ENCODE results near the gene CACNA2D3. TPM values are rescaled to one million over a fixed set of nuclear protein-coding genes. Genes with fewer than 3 reads are reported as not detected.

Gene CACNA2D3
- total RNA-seq, 4 donors from 2014 or later: 0.55 to 3.4 (median 1.6) TPM

GRCh38 chr3:54556630-54557029, 434.3 kb downstream of the CACNA2D3 start:
- Histone ChIP-seq H3K27ac (no peak overlapping the region), H3K4me1 (no peaks in the 10 kb centered on the region), H3K27me3 (no peaks in the 10 kb centered on the region), H3K4me3 (no peak overlapping the region), H3K36me3 (no peaks in the 10 kb centered on the region), H3K9me3 (no peaks in the 10 kb centered on the region)
- no peak for TF ChIP-seq CTCF (IDR thresholded peaks at IDR 0.05)
- no peak for TF ChIP-seq EP300 (IDR thresholded peaks at IDR 0.05; ENCODE audit: low read depth)
- TF ChIP-seq POLR2A (IDR thresholded peaks at IDR 0.05): no peak
- TF ChIP-seq POLR2AphosphoS5 (IDR thresholded peaks at IDR 0.05): no peak
- WGBS, 2 donors (ENCODE audit: low coverage in 1 of 2): 56 to 65% methylated on average over 3 to 4 of the region's 4 CpGs
- no peak for DNase-seq
- in situ Hi-C loops (cut with MboI; ENCODE audit: low pct_ligation_motif_present in 1 of 4, low pct_unique_long_range_greater_than_20kb in 1 of 4, low sequenced_read_pairs in 3 of 4) (no loop called here), intact Hi-C loops (cut with DNase I; ENCODE audit: low total_unique reads) (no loop called here)

DNA sequence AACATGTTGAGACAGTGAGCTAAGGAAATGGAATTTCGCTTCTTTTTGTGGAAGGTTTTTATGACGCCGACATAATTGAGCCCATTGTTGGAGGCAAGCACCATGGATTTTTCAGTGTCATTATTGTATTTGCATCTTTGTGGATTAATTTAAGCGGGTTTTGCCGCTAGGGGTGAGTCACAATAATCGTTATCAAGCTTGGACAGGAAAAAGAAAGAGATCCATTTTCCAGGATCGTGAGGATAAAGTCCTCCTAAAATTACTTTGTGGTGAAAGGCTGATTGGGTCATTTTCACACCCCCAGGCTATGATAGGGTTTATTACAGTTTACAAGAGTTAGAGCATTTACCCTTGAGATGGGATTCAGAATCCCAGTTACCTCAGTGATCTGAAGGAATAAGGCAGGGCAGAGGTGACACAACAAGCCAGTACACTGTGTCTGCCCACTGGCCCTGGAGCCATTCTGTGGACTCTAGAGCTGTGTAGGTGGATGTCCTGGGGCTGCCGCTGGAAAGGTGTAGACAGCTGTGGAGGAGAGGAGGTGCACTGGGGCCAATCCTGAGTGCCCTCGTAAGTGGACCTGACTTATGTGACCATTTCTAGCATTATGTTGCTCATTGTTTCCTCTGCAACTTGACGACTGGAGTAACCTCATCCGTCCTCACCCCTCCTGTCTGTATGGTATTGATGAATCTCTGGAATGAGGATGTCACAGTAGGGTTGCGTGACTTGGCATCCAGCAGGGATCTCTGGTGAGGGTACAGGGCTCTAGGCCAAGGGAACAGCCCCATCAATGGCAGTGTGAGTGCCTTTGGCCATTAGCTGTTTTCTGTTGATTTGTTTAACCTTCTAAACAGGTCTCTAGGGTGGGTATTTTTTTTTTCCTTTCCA, 435.4 kb downstream of the CACNA2D3 start:
- no peak for TF ChIP-seq EP300 (IDR thresholded peaks at IDR 0.05; ENCODE audit: low read depth)
- no peak for TF ChIP-seq POLR2AphosphoS5 (IDR thresholded peaks at IDR 0.05)
- TF ChIP-seq POLR2A (IDR thresholded peaks at IDR 0.05): no peak
- no peak for TF ChIP-seq CTCF (IDR thresholded peaks at IDR 0.05)
- H3K27ac ChIP-seq: no peak overlapping the region
- DNase-seq: no peak
- H3K4me1 ChIP-seq: no peaks in the 10 kb centered on the region
- intact Hi-C loops (cut with DNase I; ENCODE audit: low total_unique reads): no loop called here
- in situ Hi-C loops (cut with MboI; ENCODE audit: low pct_ligation_motif_present in 1 of 4, low pct_unique_long_range_greater_than_20kb in 1 of 4, low sequenced_read_pairs in 3 of 4): no loop called here
- H3K4me3 ChIP-seq: no peak overlapping the region
- H3K9me3 ChIP-seq: no peaks in the 10 kb centered on the region
- H3K36me3 ChIP-seq: no peaks in the 10 kb centered on the region
- WGBS, 2 donors (ENCODE audit: low coverage in 1 of 2): 53 to 60% methylated on average over 7 to 12 of the region's 12 CpGs
- no peaks in the 10 kb centered on the region for H3K27me3 ChIP-seq

- intact Hi-C loops (cut with DNase I; ENCODE audit: low total_unique reads): no loop called here
- DNase-seq: no peak
- Histone ChIP-seq H3K27ac (no peak overlapping the region), H3K9me3 (no peaks in the 10 kb centered on the region), H3K4me1 (no peaks in the 10 kb centered on the region), H3K4me3 (no peak overlapping the region), H3K36me3 (no peaks in the 10 kb centered on the region), H3K27me3 (no peaks in the 10 kb centered on the region)
- TF ChIP-seq POLR2AphosphoS5 (IDR thresholded peaks at IDR 0.05) (no peak), EP300 (IDR thresholded peaks at IDR 0.05; ENCODE audit: low read depth) (no peak), POLR2A (IDR thresholded peaks at IDR 0.05) (no peak), CTCF (IDR thresholded peaks at IDR 0.05) (no peak)
- in situ Hi-C loops (cut with MboI; ENCODE audit: low pct_ligation_motif_present in 1 of 4, low pct_unique_long_range_greater_than_20kb in 1 of 4, low sequenced_read_pairs in 3 of 4): no loop called here
- WGBS, 2 donors (ENCODE audit: low coverage in 1 of 2): 71 to 83% methylated on average over 2 to 12 of the region's 12 CpGs
Observed at GRCh38 chr3:54563501-54564200, 441.3 kb downstream of the CACNA2D3 start.

DNA sequence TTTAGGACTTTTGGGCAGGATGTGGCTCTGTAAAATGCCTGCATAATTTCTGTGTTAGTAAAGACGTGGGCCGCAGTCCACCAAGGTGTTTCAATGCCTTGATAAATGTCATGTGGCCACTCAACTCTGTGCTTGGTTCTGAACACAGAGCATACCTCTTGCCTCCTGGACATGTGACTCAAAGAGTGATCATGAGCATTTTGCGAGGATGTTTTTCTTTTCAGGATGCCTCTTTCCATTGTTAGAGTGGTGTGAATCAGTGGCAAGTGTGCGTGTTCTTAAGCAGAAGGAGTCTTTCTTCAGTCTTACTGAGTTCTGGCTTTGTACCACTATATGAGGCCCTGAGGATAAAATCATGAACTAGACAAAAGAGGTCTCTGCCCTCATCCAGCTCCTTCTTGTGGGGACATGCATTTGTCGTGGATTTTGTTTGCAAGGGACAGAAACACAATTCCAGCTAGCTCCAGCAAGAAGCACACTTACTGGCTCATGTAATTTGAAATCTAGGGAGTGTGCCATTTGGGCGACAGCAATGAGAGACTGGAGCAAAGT, 442.1 kb downstream of the CACNA2D3 start:
- no peak overlapping the region for H3K4me3 ChIP-seq
- H3K9me3 ChIP-seq: no peaks in the 10 kb centered on the region
- in situ Hi-C loops (cut with MboI; ENCODE audit: low pct_ligation_motif_present in 1 of 4, low pct_unique_long_range_greater_than_20kb in 1 of 4, low sequenced_read_pairs in 3 of 4) (no loop called here), intact Hi-C loops (cut with DNase I; ENCODE audit: low total_unique reads) (no loop called here)
- no peaks in the 10 kb centered on the region for H3K36me3 ChIP-seq
- no peaks in the 10 kb centered on the region for H3K4me1 ChIP-seq
- 85 to 89% methylated on average over 5 to 6 of the region's 6 CpGs for WGBS, 2 donors (ENCODE audit: low coverage in 1 of 2)
- no peaks in the 10 kb centered on the region for H3K27me3 ChIP-seq
- no peak for TF ChIP-seq POLR2AphosphoS5 (IDR thresholded peaks at IDR 0.05)
- TF ChIP-seq CTCF (IDR thresholded peaks at IDR 0.05): no peak
- no peak for TF ChIP-seq EP300 (IDR thresholded peaks at IDR 0.05; ENCODE audit: low read depth)
- TF ChIP-seq POLR2A (IDR thresholded peaks at IDR 0.05): no peak
- no peak overlapping the region for H3K27ac ChIP-seq
- no peak for DNase-seq

All from transverse colon (tissue), 4 donors.